HEK293 (cell line): ENCODE results near the gene SMC3.

Experiments
- CTCF ChIA-PET: fragments of 350-600 bp; formaldehyde crosslinking; extraction: SDS; loops from one replicate; lab custom pipeline; 2021; ENCODE audit warnings: antibody characterized with exemption; lab: Yijun Ruan, JAX
- POLR2A ChIA-PET: fragments of 300-600 bp; formaldehyde crosslinking; extraction: SDS; loops from one replicate; lab custom pipeline; 2020; ENCODE audit warnings: antibody characterized with exemption, inconsistent platforms; lab: Yijun Ruan, JAX
- H3K27ac ChIP-seq: fragments of 200-500 bp; sonication (Bioruptor generic); 2 replicates; pipeline ENCODE4 v1.5.1; 2014; ENCODE audit warnings: low read depth, low read length, control low read depth, inconsistent platforms; ENCODE audit errors: extremely low read depth
- H3K36me3 ChIP-seq, 2 experiments: fragments of 200-500 bp in 1 of 2; sonication (Bioruptor generic) in 1 of 2; 1 replicate in 1 of 2; 2 replicates in 1 of 2; pipeline ENCODE4 v1.5.1; 2014 to 2017; ENCODE audit warnings: inconsistent platforms in 2 of 2, low read length in 2 of 2; ENCODE audit not compliant: control insufficient read depth in 2 of 2, insufficient read depth in 1 of 2
- H3K4me1 ChIP-seq: fragments of 200-500 bp; sonication (Bioruptor generic); 2 replicates; pipeline ENCODE4 v1.5.1; 2014; ENCODE audit warnings: mild to moderate bottlenecking, low read length, inconsistent platforms; ENCODE audit not compliant: control insufficient read depth, insufficient read depth
- H3K4me3 ChIP-seq: 2 replicates; pipeline ENCODE4 v1.5.1; 2011; ENCODE audit warnings: low read depth, mild to moderate bottlenecking, control low read depth, low read length, moderate library complexity
- H3K9me3 ChIP-seq: fragments of 200-500 bp; sonication (Bioruptor generic); 2 replicates; pipeline ENCODE4 v1.5.1; 2014; ENCODE audit warnings: low read depth, low read length, inconsistent platforms; ENCODE audit not compliant: control insufficient read depth, insufficient read depth
- HOXA7 ChIP-seq: sonication (generic); formaldehyde crosslinking; IDR thresholded peaks from 2 replicates; pipeline ENCODE4 v1.8.1; 2022; ENCODE audit warnings: missing genetic modification reagents, borderline replicate concordance
- OVOL3 ChIP-seq: fragments of 450-650 bp; formaldehyde crosslinking; IDR thresholded peaks from 2 replicates; pipeline ENCODE4 v1.5.1; 2016; ENCODE audit warnings: missing biosample characterization, missing genetic modification characterization
- TCF7L2 ChIP-seq: IDR thresholded peaks from 2 replicates; pipeline ENCODE4 v1.6.1; 2011; ENCODE audit warnings: low read depth, mild to moderate bottlenecking, inconsistent platforms, low read length, moderate library complexity, borderline replicate concordance
- WT1 ChIP-seq: fragments of 450-650 bp; formaldehyde crosslinking; IDR thresholded peaks from 2 replicates; pipeline ENCODE4 v1.5.1; 2016; ENCODE audit warnings: missing biosample characterization, missing genetic modification characterization
- ZFP69B ChIP-seq: fragments of 450-650 bp; formaldehyde crosslinking; IDR thresholded peaks from 2 replicates; pipeline ENCODE4 v1.5.1; 2016; ENCODE audit warnings: missing biosample characterization, missing genetic modification characterization
- ZNF24 ChIP-seq: fragments of 450-650 bp; formaldehyde crosslinking; IDR thresholded peaks from 2 replicates; pipeline ENCODE4 v1.5.1; 2016; ENCODE audit warnings: missing biosample characterization, missing genetic modification characterization
- ZNF292 ChIP-seq: fragments of 450-650 bp; formaldehyde crosslinking; IDR thresholded peaks from 2 replicates; pipeline ENCODE4 v1.5.1; 2016; ENCODE audit warnings: low read depth, missing biosample characterization, missing genetic modification characterization, borderline replicate concordance
- ZNF335 ChIP-seq: fragments of 450-650 bp; formaldehyde crosslinking; conservative IDR thresholded peaks from 2 replicates; pipeline ENCODE4 v1.5.1; 2016; ENCODE audit warnings: missing biosample characterization, missing genetic modification characterization
- ZNF664 ChIP-seq: fragments of 450-650 bp; formaldehyde crosslinking; IDR thresholded peaks from 2 replicates; pipeline ENCODE4 v1.5.1; 2016; ENCODE audit warnings: missing biosample characterization, missing genetic modification characterization
- ZNF776 ChIP-seq: fragments of 450-650 bp; formaldehyde crosslinking; IDR thresholded peaks from 2 replicates; pipeline ENCODE4 v1.5.0; 2017; ENCODE audit warnings: missing biosample characterization, missing genetic modification characterization, borderline replicate concordance
- ZSCAN16 ChIP-seq: fragments of 450-650 bp; formaldehyde crosslinking; IDR thresholded peaks from 2 replicates; pipeline ENCODE4 v1.5.1; 2016; ENCODE audit warnings: missing biosample characterization, missing genetic modification characterization
- TF ChIP-seq, protein P1 (sequence below): fragments of 450-650 bp; formaldehyde crosslinking; IDR thresholded peaks from 2 replicates; pipeline ENCODE4 v1.5.1; 2016; ENCODE audit warnings: missing biosample characterization, missing genetic modification characterization
- TF ChIP-seq, protein P2 (sequence below): fragments of 450-650 bp; formaldehyde crosslinking; IDR thresholded peaks from 2 replicates; pipeline ENCODE4 v1.5.1; 2017; ENCODE audit warnings: missing biosample characterization, missing genetic modification characterization
- TF ChIP-seq, protein P3 (sequence below): fragments of 450-650 bp; formaldehyde crosslinking; IDR thresholded peaks from 2 replicates; pipeline ENCODE4 v1.5.1; 2016; ENCODE audit warnings: missing biosample characterization, missing genetic modification characterization
- TF ChIP-seq, protein P4 (sequence below): fragments of 450-650 bp; formaldehyde crosslinking; IDR thresholded peaks from 2 replicates; pipeline ENCODE4 v1.5.1; 2016; ENCODE audit warnings: missing biosample characterization, missing genetic modification characterization

Gene SMC3

DNA sequence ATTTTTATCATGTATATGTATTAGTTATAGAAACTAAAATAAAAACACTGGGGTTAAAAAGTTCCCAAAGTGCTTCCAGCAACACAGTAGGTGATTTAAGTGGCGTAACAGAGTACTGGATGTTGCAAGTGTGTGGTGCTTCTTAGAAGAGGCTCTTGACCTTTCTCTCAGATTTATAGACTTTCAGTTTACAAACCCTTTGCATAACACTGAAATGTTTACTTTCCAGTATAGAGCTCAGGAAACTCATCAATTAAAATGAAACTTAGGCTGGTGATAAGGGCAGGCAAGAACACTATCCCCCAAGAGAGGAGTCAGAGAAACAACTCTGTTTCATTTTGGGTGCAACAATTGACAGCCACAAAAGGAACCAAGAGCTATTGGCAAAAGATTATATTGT is 27.5 kb upstream of the SMC3 start (continued):
- TF ChIP-seq, protein P1, sequence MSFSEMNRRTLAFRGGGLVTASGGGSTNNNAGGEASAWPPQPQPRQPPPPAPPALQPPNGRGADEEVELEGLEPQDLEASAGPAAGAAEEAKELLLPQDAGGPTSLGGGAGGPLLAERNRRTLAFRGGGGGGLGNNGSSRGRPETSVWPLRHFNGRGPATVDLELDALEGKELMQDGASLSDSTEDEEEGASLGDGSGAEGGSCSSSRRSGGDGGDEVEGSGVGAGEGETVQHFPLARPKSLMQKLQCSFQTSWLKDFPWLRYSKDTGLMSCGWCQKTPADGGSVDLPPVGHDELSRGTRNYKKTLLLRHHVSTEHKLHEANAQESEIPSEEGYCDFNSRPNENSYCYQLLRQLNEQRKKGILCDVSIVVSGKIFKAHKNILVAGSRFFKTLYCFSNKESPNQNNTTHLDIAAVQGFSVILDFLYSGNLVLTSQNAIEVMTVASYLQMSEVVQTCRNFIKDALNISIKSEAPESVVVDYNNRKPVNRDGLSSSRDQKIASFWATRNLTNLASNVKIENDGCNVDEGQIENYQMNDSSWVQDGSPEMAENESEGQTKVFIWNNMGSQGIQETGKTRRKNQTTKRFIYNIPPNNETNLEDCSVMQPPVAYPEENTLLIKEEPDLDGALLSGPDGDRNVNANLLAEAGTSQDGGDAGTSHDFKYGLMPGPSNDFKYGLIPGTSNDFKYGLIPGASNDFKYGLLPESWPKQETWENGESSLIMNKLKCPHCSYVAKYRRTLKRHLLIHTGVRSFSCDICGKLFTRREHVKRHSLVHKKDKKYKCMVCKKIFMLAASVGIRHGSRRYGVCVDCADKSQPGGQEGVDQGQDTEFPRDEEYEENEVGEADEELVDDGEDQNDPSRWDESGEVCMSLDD (tag by site-specific recombination), result no peak
- TF ChIP-seq ZNF292 (no peak), WT1 (tag by site-specific recombination) (no peak)

DNA sequence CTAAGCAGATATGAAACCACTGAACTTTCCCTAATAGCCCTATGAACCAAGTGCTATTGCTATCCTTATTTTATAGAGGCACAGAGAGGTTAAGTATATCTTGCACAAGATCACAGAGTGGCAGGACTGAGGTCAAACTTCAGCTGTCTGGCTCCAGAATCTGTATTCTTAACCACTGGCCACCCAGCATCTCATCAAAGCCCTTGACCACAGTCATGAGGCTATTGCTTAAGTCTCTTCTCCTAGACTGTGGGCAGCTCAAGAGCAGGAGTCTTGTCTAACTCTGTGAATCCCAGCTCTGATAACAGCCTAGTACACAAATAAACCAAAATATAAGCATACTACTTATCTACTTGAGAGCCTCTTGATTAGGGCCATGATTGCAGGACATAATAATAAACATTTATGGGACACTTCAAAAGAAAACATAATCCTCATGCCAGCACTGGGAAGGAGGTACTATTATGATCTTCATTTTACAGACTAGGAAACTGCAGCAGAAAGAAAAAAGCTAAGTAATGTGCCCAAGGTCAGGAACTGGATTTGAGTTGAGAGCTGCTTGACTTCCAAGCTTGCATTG is 22.4 kb upstream of the SMC3 start:
- ChIA-PET CTCF (interaction anchor here (0.8 to 3.7 kb wide), 10 partner anchors 10 to 249 kb away, joined by 3 to 34 read pairs (median 4); partner anchors contain the start of gene SMNDC1), POLR2A (no interaction called here)
- Histone ChIP-seq H3K27ac (no peak overlapping the region), H3K36me3 (no peaks in the 10 kb centered on the region), H3K4me3 (no peak overlapping the region), H3K4me1 (peaks cover 5% of the 10 kb centered on the region; the same call in 1 of the 2 replicates), H3K9me3 (no peaks in the 10 kb centered on the region)
- TF ChIP-seq ZNF776 (tag by site-specific recombination) (no peak), TCF7L2 (peak; percentile 87)
- TF ChIP-seq, protein P2, sequence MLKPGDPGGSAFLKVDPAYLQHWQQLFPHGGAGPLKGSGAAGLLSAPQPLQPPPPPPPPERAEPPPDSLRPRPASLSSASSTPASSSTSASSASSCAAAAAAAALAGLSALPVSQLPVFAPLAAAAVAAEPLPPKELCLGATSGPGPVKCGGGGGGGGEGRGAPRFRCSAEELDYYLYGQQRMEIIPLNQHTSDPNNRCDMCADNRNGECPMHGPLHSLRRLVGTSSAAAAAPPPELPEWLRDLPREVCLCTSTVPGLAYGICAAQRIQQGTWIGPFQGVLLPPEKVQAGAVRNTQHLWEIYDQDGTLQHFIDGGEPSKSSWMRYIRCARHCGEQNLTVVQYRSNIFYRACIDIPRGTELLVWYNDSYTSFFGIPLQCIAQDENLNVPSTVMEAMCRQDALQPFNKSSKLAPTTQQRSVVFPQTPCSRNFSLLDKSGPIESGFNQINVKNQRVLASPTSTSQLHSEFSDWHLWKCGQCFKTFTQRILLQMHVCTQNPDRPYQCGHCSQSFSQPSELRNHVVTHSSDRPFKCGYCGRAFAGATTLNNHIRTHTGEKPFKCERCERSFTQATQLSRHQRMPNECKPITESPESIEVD (tag by site-specific recombination), result peak; percentile 30; the same call in 1 of the 2 replicates

DNA sequence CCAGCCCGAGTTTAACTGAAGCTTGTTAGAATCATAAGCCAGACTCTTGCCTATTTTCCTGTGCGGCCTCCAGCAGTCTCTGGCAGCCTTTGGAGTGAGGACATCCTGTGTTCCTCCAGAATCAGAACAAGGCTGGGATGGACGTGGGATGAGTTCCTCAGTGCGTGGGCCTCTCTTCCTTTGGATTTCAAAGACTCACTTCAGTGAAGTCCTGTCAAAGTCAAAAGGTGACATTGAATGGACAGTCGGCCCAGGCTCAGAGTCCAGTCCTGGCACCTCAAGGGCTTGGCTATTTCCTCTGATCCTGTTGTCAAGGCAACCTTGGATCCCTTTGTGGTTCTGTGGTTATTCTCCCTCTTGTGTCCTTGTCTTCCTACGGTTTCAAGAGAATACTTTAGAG is 21.4 kb upstream of the SMC3 start:
- TF ChIP-seq OVOL3 (tag by site-specific recombination) (no peak), HOXA7 (CRISPR knock-in tag) (no peak), ZNF335 (tag by site-specific recombination) (no peak)
- TF ChIP-seq, protein P3, sequence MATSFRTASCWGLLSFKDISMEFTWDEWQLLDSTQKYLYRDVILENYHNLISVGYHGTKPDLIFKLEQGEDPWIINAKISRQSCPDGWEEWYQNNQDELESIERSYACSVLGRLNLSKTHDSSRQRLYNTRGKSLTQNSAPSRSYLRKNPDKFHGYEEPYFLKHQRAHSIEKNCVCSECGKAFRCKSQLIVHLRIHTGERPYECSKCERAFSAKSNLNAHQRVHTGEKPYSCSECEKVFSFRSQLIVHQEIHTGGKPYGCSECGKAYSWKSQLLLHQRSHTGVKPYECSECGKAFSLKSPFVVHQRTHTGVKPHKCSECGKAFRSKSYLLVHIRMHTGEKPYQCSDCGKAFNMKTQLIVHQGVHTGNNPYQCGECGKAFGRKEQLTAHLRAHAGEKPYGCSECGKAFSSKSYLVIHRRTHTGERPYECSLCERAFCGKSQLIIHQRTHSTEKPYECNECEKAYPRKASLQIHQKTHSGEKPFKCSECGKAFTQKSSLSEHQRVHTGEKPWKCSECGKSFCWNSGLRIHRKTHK (tag by site-specific recombination), result no peak
- Histone ChIP-seq H3K4me1 (no peaks in the 10 kb centered on the region), H3K4me3 (no peak overlapping the region), H3K27ac (no peak overlapping the region), H3K36me3 (no peaks in the 10 kb centered on the region), H3K9me3 (no peaks in the 10 kb centered on the region)
- ChIA-PET POLR2A (interaction anchor here (1.3 kb wide), 1 partner anchor 241 kb away, joined by 4 read pairs; no protein-coding TSS in a partner anchor), CTCF (interaction anchor here (0.6 to 3.7 kb wide), 18 partner anchors 11 to 350 kb away, joined by 3 to 34 read pairs (median 4); partner anchors contain the start of gene SMNDC1)

DNA sequence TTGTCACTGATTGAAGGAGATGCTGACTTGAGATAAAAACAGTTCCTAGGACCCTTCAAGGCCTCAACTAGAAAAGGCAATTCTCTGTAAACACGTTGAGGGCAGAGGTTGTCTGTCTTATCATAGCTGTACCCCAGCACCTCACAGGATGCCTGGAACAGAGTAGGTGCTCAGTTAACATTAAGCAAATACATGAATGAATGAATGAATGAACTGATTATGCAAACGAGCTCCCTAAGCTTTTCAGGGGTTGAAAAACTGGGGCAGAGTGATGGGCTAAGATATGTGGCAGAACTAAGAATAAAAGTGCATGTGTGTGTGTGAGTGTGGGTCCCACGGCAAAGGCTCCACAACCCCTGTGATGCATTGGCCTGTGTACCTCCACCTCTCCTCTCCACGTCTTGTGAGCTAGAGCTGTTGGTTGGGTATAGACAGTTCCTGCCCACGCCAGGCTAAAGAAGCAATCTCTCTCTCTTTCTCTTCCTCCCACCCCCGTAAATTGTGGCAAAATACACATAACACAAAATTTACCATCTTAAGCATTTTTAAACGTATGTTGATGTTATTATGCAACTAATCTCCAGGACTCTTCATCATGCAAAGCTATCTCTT is 20.9 kb upstream of the SMC3 start:
- Histone ChIP-seq H3K9me3 (no peaks in the 10 kb centered on the region), H3K4me3 (no peak overlapping the region), H3K27ac (no peak overlapping the region), H3K36me3 (no peaks in the 10 kb centered on the region), H3K4me1 (no peaks in the 10 kb centered on the region)
- TF ChIP-seq ZNF24 (tag by site-specific recombination) (peak; percentile 81; the same call in 1 of the 2 replicates), ZFP69B (tag by site-specific recombination) (peak; percentile 47; the same call in 1 of the 2 replicates), ZNF664 (tag by site-specific recombination) (peak; percentile 82), ZSCAN16 (peak; percentile 94)
- TF ChIP-seq, protein P4, sequence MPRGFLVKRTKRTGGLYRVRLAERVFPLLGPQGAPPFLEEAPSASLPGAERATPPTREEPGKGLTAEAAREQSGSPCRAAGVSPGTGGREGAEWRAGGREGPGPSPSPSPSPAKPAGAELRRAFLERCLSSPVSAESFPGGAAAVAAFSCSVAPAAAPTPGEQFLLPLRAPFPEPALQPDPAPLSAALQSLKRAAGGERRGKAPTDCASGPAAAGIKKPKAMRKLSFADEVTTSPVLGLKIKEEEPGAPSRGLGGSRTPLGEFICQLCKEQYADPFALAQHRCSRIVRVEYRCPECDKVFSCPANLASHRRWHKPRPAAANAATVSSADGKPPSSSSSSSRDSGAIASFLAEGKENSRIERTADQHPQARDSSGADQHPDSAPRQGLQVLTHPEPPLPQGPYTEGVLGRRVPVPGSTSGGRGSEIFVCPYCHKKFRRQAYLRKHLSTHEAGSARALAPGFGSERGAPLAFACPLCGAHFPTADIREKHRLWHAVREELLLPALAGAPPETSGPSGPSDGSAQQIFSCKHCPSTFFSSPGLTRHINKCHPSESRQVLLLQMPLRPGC (tag by site-specific recombination), result no peak
- CTCF ChIA-PET, result interaction anchor here (0.6 to 3.7 kb wide), 29 partner anchors 8 to 533 kb away, joined by 3 to 34 read pairs (median 4); partner anchors contain the start of gene SMNDC1
- POLR2A ChIA-PET, result interaction anchor here (1.3 kb wide), 1 partner anchor 241 kb away, joined by 4 read pairs; no protein-coding TSS in a partner anchor
